HG02798 (cell line): ENCODE data around the gene LTO1.
"Not testable (repeated sequence)": the region's sequence is repeated elsewhere in the genome, so short reads cannot be mapped to it uniquely, and the experiment has no call there.

Experiments used
- ATAC-seq: cut with Tn5 transposase; IDR thresholded peaks from one replicate; pipeline ENCODE4 v1.9.1; 2021; ENCODE audit warnings: mild to moderate bottlenecking; ENCODE audit not compliant: unreplicated experiment, poor library complexity

LTO1 gene

DNA sequence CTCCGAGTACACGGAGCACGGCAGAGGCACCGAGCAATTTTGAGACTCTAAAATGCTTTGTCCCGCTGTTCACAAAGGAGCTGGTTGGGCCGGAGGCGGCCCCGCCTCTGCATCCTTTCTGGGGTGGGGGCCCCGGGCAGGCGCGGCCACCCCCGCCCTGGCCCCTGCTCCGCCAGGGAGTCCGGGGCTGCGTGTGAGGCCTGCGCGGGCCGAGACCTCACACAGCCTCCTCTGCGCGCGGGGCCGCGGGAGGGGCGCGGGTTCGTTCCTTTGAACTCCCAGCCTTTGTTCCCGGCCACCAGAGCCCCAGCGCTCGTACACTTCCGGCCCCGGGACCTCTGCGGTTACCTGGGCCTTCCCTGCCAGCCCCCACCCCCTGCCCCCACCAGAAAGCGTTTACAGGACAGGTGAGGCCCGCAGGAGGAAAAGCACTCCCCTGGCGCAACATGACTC, 27.1 kb upstream of the LTO1 start:
- ATAC-seq: no peak

DNA sequence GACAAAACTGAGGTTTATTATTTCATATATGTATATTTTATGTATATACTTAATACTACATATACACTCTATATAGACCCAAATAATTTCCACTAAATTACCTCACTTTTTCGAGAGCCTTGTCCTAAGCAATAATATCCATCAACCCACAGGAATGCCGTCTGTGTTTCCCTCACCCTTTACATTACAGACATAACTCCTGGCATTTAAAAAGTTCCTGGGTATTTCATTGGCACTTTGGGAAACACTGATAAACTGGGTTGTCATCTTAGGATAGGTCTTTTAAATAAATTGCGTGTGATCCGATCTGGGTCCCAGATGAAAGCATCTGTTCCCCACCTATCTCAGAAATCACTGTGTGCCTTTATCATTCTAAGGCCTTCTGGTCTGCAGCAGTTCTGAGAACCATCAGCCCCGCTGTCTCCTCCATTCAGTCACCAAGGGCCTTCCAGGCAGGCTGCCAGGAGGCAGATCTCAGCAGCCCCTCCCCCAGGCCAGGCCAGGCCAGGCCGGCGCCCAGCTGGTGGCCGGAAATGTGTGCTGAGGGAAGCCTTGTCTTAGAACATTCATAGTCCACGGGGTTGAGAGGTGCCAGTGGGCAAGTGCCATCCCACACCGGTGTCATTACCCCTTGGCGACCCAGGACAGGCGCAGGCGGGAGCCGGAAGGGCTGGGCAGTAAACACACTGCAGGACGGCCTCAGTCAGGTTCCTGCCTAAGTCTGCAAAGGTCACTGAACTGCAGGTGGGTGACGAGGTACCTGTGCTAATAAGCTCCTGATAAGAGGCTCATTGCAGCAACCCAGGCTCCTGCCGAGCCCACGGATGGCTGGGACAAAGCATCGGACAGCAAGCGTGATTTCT, 25.4 kb upstream of the LTO1 start:
- no peak for ATAC-seq

DNA sequence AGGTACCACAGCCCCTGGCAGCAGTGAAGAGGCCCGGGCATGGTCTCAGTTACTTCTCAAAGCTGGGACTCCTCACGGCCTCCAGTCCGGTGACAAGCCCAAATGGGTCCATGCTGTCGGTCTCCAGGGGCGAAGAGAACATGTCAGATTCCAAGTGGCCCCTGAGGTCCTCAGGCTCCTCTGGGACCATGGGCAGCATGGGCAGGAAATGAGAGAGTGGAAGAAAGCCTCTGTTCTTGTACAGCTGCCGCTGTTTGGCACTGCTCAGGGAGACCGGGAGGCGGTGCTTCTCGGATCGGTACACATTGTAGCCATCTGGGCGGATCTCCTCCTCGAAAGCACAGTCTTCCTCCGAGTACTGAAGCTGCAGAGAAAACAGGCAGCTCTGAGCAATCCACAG, 24.1 kb upstream of the LTO1 start:
- ATAC-seq: no peak

DNA sequence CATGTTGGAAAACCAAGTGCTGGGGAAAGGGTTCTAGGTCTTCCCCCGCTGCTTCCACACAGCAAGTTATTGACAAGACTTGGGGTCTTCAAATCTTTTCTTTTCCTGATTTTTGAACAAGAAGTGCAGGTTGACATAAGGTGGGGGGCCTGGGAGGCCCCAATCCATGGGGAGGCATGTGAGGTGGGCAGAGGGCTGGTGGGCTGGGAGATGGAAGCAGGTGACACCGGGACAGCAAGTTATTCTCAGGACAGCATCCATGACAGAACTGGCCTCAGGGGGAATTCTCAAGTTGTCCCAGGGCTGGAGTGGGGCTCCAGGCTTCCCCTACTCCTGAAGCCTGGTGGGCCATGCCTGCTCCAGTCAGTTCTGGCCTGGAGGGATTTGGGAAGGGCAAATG, 23.2 kb upstream of the LTO1 start:
- no peak for ATAC-seq

DNA sequence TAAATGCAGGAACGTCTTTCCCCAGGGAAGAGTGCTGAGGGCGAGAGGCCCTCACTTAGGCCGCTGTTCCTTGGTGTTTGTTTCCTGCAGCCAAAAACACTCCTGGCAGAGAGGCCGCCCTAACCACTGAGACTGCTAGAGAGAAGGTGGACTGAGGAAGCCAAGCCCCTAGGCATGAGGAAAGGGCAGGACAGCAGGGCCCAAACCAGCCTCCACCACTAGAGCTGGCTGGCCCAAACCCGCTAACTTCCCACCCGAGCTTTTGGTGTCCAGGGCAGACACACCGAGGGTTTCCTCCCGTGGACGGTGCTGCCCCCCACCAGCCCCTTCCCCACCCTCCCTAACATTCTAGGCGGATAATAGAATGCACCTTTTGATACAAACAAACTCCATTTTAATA, 22.7 kb upstream of the LTO1 start:
- no peak for ATAC-seq

DNA sequence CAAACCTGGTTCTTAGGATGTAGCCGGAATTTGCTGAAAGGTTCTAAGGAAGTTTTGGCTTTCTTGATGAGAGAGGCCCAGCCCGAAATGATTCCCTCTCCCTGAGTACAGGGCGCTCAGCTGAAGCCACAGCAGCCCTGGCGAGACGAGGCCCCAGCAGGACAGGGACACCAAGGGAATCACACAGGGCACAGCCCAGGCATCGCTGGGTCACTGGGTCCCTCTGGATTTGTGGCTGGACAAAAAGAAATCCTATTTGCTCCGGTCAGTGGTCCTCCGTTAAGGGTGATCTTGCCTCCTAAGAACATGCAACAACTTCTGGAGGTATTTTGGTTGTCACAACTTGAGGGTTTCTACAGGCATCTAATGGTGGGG, 22.3 kb upstream of the LTO1 start:
- no peak for ATAC-seq

DNA sequence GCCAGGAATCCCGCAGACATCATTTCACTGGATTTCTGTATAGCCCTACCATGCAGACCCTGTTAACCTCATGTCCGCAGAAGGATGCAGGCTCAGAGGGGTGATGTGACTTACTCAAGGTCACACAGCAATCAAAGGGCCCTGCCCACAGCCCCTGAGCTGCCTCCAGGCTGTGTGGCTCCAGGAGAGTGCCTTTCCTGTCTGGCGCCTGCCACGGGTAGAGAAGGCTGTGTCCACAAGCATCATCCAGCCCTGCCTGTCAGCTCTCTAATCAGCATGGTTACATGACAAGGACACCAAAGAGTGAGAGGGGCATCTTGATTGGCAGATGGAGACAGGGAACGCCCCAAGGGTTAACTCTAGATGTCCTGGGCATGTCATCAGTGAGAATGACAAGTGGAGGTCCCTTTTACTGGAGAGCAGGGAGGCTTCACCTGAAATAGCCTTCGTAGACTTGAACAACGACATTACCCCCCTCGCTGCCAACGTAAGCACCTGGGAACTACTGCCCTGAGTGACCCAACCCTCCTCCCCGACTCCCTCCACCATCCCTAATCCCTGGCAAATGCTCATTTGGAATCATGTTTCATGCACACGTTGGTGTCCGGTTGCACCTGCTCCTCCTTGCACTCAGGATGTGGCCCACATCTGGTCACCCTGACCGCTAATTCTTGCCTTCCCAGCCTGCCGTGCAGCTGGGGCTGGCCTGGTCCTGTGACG, 21.8 kb upstream of the LTO1 start:
- no peak for ATAC-seq

DNA sequence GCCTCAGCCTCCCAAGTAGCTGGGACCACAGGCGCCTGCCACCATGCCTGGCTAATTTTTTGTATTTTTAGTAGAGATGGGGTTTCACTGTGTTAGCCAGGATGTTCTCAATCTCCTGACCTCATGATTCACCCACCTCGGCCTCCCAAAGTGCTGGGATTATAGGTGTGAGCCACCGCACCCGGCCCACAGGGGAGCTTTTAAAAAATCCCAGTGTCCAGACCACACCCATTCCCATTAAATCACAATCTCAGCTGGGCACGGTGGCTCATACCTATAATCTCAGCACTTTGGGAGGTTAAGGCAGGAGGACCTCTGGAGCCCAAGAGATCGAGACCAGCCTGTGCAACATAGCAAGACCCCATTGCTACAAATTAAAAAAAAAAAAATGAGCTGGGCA, 20.8 kb upstream of the LTO1 start:
- not testable (repeated sequence) for ATAC-seq

DNA sequence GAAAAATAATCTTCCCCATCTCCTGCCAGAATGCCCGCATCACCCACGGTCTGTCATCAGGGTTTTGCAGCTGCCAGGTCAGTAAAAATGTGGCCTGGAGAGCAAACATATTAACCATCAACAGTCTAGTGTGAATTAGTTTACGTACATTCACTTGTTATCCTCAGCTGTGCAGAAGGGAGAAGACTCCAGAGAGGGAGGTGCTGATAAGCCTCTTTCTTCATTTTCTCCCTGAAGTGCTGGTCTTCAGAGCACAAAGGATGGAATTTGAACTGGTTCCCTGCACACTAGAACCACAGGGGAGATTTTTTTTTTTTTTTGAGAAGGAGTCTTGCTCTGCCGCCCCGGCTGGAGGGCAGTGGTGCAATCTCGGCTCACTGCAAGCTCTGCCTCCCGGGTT, 20.4 kb upstream of the LTO1 start:
- ATAC-seq: no peak

DNA sequence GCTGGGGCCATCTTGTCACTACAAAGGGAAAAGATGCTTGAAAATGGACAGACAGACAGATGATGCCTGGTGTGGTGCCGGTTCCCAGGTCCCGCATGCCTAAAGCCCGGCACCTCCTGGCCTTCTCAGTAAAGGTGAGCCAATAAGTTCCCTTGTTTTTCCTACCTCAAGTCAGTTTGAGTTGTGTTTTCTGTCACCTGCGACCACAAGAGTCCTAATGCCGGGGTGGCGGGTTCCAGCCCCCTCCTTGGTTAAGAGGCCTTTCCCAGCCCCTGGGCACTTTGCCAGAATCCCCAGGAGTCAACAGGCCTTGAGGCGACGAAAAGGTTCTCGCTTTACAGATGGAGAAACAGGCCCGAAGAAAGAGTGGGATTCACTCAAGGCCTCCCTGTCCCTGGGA, 19.6 kb upstream of the LTO1 start:
- ATAC-seq: no peak

DNA sequence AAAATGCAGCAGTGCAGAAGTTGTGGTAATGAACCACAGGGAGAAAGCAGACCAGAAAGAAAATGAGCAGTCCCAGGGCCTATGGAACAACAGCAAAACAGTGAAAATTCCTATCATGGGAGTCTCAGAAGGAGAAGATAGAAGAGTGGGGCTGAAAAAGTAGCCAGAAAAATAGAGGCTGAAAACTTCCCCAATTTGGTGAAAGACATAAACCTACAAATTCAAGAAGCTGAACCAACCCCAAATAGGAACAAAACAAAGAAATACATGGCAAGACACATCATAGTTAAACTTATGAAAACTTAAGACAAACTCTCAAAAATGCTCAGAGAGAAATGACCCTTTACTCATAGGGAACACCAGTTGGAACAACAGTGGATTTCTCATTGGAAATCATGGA, 17.3 kb upstream of the LTO1 start:
- no peak for ATAC-seq

DNA sequence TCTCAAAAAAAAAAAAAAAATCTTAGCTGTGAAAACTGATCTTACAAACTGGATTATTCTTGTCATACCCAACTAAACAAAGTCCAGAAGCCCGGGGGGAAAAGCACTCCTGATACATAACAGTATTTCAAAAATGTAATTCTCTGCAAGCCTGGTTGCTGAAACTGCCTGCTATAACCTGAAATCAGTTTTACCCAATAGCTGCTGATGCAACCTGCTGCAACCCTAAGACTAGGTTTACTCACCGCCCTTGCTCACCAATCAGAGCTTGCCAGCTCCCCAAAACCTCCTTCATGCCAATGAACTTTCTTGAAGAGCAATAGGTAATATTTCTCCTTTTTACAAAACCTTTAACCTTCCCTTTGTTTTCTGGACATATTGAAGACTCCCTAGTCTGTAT, 16.3 kb upstream of the LTO1 start:
- no peak for ATAC-seq

DNA sequence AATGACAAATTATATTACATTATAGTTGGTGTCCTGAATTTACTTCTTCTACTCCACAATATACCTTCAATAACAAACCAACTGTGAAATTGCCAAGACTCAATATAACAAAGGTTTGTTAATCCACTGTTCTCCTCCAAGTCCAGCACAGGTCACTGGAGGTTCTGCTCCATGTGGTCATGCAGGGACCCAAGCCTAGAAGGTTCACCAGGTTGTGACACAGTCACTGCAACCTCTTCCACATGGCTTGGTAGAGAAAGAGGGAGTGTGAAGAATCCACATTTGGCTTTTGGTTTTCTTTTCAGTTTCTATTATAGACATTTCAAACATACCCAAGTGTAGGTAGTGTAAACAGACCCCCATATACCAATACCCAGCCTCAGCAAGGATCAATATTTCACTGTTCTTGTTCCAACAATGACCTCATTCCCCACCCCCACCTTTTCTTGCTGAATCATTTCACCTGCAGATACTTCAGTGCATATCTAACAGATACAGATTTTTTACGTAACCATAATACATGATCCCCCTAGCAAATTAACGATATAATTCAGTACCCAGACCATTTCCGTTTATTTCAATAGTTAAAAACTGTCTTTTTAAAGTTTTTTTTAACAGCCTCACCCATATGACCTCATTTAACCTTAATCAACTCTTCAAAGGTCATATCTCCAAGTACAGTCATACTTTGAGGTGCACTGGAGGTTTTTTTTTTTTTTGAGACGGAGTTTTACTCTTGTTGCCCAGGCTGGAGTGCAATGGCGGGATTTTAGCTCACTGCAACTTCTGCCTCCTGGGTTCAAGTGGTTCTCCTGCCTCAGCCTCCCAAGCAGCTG, 14.5 kb upstream of the LTO1 start:
- ATAC-seq: no peak

DNA sequence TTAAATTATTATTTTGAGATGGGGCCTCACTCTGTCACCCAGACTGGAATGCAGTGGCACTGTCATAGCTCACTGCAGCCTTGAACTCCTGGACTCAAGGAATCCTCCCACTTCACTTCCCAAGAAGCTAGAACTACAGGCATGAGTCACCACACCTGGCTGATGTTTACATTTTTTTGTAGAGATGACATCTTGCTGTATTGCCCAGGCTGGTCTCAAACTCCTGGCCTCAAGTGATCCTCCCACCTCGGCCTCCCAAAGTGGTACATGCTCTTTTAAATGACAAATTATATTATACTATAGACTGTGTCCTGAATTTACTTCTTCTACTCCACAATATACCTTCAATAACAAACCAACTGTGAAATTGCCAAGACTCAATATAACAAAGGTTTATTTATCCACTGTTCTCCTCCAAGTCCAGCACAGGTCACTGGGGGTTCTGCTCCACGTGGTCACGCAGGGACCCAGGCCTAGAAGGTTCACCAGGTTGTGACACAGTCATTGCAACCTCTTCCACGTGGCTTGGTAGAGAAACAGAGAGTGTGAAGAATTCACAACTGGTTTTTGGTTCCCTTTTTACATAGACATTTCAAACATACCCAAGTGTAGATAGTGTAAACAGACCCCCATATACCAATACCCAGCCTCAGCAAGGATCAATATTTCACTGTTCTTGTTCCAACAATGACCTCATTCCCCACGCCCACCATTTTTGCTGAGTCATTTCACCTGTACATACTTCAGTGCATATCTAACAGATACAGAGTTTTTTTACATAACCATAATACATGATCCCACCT, 13.0 kb upstream of the LTO1 start:
- ATAC-seq: not testable (repeated sequence)

DNA sequence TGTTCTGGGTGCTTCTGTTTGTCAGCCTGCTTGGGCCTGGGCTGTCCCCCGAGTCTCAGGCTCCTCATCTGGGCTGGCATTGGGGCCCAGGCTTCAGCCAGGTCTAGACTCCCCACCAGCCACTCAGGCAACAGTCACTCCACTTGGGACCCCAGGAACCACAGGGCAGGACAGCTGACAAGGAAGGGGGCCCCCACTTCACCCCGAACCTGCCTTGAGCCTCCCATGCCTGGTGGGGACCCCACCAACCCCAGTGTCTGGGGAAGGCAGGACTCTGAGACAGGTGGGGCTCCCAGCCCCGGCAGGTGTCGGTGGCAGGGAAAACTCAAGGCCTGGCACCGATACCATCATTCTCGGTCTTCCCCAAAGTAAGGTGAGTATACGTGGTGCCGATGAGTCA, 11.7 kb upstream of the LTO1 start:
- ATAC-seq: no peak

DNA sequence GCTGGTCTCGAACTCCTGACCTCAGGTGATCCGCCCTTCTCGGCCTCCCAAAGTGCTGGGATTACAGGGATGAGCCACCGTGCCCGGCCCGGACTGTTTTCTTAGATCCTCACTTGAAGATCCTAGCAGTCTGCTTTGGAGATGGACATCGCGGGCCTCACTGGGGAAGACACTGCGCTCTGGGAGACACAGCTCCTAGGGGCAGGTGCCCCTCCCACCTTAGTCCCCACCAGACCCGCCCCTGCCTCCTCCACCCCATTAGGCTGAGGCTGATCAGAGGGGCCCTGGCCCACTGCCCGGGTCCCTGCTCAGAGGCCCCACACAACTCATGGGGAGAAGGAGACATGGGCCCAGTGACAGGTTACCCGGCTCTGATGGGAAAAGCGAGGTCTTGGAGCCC, 11.3 kb upstream of the LTO1 start:
- no peak for ATAC-seq

DNA sequence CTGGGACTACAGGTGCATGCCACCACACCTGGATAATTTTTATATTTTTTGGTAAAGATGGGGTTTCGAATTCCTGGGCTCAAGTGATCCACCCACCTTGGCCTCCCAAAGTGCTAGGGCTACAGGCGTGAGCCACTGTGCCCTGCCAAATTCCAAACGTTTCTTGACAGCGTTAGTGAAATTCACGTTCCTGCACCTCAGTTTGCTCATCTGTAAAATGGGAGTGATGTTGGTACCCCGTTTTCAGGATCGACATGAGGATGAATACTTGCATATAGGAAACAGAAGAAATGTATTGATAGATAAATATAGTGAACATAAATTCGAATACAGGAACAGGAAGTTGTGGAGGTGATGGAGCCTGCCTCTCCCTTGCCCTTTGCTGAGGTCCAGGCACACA, 10.2 kb upstream of the LTO1 start:
- no peak for ATAC-seq

DNA sequence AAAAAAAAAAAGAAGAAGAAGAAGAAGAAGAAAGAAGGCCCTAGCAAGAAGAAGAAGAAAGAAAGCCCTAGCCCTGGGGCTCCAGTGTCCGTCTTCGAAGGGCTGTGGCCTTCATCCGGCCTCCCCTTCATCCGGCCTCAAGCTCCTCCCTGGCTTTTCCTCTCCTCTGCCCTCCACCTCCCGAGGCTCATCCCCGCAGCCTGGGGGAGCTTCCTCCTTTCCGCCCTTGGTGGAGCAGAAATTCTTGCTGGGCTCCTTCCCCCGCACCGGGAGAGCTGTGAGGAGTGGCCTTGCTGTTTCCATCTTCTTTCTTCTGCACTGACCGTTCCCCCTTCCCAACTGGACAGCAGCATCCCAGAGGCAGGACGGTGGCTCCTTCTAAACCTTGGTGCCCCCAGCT, 9.5 kb upstream of the LTO1 start:
- ATAC-seq: no peak

DNA sequence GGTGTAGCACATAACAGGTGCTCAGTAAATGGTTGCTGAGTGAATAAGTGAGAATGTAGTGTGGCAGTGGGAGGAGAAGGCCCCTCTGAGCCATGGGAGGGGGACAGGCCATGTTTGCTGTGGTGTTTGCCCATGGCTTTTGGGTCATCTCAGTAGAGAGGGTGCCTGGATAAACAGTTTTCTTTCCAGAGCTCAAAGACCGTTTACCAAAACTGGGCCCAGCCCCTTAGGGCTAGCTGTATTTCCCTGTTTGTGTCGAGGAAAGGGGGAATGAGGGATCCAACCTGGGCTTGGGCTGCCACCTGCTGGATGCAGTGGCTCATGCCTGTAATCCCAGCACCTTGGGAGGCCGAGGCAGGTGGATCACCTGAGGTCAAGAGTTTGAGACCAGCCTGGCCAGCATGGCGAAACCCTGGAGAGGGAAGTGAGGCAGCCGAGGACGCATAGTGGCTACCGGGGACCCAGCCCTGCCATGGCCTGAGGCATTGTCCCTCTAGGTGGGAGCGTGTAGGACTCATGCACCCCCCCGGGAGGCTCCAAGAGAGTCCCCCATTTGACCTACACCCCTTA, 8.7 kb upstream of the LTO1 start:
- ATAC-seq: no peak
